Measurements from ENCODE around the gene FOXP1.

The FOXP1 gene

DNA sequence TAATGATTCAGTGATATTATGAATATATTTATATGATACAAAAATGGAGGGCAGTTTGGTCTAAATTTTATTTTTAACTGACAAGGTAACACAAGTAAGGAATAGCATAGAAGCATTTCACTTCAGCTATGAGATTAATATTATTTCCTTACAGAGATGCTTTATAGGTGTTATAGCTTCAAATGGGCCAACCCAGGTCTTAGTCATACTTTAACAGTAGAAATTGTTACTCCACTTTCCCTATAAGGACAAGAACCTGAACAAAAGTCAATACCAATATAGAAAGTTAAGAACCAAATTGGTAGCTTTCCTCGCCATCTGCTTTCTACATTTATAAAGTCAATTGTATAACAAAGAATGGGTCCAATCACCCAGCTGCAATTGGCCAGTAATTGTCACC, 570.6 kb downstream of the FOXP1 start:
- no peak for DNase-seq

DNA sequence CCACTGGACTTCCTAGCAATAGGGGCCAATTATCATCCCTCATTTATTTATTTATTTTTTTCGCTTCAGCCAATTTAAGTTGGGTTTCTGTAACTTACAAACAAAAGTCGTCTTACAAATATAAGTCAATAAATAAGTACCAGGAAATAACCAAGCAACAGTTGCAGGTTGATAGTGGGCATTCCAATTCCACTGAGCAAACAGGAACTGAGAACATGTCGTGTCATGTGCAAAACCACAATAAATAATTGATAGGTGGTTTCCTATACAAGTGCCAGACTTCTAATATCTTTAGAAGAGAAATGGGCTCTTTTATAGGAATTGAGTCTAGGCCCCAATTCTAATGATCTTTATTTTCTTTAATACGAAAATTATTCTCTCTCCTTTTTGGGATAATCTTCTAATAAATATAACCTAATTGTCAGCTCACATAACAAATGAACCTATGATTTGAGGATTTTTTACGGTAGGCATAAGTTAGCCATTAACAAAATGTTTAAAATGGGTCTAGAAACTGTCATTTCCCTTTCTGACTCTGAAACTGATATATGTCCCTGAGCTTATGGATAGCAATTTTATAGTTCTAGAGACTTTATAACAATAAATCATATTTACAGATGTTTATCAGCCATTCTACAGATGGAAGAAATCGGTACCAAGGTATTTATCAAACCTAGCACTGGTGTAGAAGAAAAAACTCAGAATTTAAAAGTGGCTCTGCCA, 571.8 kb downstream of the FOXP1 start:
- no peak for DNase-seq

DNA sequence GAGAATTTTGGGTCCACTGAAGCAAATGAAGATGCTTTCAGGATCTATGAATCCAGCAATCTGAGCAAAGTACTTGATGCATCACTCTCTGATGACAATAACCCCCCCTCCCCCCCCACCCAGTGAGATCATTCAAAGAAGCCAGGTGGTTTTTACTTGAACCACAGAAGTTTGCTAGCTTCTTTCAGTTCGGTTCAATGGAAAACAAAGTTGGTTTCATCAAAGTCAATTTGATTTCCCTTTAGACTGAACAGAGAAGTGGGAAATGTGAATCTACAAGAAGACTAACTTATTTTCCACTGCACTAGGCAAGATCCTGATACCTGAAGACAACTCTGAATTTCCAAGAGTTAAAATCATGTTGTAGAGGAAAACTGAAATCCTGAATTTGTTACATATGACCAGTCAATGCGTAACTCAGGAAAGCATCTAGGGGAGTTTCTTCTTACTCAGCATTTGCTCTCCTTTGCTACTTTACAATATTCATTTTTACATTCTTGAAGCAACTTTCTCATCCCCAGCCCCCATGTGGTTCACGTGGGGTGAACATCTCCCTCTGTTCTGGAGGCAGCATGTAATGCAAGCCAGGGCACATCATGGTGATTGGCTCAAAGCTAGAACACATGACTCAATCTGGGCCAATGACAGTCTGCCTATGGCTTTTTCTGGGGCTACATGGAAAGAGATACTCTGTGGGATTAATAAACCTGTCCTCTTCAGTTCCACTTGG, 572.6 kb downstream of the FOXP1 start:
- no peak for DNase-seq

GRCh38 chr3:71008350-71008935, 575.1 kb downstream of the FOXP1 start:
- DNase-seq: no peak

DNA sequence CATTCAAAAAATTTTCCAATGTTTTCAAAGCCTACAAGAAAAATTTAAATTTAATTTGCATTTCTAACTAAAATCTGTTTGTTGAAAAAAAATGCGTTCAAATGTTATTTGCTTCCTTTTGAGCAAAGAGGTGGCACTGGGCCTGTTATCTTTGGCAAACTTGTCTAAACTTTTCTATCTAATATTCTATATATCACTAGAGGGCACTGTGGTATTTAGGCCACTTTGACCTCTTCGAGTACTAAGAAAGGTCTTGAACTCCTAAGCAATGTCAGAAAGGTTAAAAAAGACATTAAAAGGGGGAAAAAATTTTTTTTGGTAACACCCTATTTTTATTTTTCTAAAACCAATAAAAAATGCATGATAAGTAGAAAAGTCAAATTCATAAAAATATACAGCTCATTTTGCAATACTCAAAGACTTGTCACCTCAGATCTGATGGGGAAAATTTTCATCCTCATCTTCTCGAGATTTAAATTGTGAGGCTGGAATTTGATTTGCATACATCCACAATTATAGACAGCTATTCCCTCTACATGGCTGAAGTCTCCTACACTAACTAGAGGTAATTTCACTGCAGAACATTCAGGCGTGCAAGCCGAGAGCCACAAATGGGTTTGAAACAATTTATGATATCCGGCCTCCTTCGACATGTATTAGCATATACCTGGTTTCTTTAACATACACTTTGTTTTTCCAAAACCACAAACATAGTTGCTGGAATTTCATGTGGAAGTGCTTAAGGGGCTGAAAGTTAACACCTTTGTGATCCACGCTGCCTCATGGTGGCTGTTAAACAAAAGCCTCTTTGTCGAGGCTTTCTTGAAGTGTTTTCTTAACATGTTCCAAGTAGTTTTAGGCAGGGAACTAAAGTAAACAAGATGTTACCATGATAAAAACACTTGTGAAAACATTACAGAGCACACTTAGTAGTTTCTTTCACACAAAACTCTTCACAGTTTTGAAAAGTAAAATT, 576.4 kb downstream of the FOXP1 start:
- DNase-seq: no peak

DNA sequence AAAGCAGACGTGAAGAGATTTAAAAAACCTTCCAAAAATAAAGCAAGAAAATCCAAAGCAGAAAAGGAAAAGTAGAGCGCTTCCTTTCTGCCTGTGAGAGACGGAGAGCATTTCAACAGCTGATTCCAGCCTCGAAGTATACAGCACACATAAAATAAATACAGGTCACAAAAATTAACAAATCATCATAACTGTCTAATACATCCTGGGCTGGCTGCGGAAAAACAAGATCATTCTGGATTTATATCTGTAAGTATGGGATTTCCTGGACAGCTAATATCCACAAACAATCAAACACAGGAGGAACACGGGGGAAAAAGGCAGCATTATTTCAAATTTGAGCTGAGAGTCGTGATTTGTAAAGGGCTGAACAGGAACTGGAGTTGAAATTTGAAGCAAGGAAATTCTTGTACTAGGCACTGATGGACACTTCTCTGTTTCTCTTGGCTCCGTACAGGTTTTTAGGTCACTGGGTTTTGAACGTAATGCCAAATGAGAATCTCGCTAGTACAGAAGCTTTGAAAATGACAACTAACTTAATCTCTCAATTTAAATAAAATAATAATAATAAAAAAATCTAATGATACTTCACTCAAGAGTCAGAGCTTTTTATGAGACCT, 577.7 kb downstream of the FOXP1 start:
- DNase-seq: no peak

- no peak for DNase-seq
These were observed 580.0 kb downstream of the FOXP1 start for GRCh38 chr3:71003511-71003910.

DNA sequence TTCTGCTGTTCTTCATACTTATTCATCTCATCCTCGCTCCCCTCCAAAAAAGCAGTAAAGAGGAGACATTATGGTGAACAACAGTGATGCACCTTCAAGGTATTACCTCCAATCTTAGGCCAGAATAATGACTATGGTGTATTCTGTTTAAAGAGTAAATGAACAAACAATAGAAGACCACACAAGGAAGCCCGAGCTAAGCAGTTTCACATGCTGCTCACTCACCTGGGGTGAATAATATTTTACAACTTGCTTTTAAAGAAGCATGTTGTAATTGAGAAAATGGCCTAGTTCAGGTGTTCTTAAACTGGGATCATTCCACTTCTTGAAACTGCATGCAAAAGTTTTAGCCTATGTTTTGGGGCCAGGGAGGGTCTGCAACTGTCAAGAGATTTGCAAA, 581.2 kb downstream of the FOXP1 start:
- no peak for DNase-seq

DNA sequence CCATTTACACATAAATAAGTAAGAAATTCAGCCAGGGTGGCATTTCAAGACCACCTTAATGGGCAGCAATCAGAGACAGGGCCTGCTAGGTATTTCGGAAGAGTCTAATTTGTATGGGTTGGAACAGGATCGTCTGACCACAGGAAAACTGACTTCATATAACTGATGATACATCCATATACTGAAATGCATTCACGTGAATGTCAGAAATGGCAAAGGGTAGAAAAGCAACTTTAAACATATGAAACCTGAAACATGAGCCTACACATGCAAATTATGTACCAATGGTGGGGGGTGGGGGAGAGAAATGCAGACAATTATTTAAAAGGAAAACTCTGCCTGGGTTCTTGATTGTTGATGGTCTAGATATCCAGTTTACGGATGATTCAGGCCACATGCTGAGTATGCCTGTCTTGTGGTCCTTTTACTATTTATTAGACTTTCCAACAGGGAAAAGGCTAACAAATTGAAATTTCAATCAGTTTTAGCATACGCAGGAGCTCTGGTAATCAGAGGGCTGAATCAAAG, 582.2 kb downstream of the FOXP1 start:
- DNase-seq: no peak

DNA sequence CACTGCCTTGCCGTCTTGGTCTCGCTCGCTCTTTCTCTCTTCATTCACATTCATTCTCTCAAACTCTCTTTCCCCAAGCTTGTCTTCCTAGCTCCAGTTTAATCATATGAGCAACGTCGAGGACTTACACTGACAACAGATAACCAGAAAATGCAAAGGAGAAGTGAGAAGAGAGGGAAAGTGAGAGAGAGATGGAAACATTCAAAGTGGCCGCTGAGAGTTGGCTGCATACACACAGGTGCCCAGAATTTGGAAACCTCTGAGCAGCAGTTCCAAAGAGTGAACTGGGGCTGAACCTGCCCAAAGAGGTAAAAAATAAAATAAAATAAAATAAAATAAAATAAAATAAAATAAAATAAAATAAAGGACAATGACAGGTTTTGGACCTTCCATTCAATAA, 583.0 kb downstream of the FOXP1 start:
- no peak for DNase-seq

DNA sequence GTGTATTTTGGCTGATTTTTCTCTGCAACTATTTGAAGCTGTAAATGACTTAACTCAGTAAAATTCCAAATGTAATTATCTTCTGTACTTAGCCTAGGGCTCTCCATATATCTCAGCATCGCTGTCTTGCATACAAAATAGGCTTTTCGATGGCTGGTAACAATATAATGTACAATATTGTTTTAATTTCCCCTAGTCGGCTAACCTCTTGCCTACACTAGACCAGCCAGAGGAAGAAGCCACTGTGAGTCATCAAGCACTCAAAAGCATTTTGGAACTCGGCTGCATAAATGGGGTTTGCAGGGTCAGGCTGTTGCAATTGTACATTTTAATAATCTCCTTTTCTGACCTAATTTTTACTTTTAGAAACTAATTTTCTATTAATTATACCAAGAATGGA, 583.8 kb downstream of the FOXP1 start:
- DNase-seq: no peak

DNA sequence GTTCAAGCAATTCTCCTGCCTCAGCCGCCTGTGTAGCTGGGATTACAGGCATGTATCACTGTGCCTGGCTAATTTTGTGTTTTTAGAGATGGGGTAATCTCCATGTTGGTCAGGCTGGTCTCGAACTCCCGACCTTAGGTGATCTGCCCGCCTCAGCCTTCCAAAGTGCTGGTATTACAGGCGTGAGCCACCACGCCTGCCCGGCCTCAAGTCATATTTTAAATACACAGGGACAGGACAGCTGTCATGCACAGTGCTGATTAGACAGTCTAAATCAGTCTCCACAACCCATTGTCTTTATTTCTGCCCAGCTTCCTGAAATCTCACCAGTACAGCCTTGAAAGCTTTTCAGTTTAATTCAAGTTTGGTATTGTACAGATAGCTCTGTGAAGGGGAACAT, 587.4 kb downstream of the FOXP1 start:
- DNase-seq: no peak

GRCh38 chr3:70994644-70995043, 588.9 kb downstream of the FOXP1 start:
- no peak for DNase-seq

DNA sequence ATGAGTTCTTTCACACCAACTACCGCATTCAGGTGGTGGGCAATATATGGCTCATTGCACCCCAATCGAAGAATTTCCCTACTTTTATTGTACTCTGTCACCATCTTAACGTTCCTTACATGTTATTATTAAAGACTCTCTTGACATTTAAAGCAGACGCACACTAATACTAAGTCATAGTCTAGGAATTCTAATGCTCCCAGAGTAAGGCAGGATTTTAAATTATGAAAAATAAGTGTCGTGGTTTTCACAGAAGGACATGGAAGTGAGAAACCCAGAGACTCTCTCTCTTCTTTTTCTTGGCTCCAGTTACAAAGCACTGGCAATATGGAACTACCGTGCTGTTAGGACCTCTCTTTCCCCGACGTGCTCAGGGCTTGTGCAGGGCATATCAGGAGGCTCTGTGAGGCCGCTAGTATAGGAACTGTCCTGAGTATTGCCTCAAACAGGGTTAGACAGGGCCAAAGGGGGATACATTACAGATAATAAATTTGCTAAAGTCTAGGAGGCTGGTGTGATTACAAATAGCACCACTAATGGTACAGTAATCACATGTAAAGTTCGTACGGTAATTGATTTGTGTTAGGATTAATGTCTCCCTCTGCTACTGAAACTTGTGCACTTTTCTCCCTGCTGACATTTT, 590.8 kb downstream of the FOXP1 start:
- no peak for DNase-seq

- no peak for DNase-seq
These were observed 591.4 kb downstream of the FOXP1 start for GRCh38 chr3:70992131-70992530.

DNA sequence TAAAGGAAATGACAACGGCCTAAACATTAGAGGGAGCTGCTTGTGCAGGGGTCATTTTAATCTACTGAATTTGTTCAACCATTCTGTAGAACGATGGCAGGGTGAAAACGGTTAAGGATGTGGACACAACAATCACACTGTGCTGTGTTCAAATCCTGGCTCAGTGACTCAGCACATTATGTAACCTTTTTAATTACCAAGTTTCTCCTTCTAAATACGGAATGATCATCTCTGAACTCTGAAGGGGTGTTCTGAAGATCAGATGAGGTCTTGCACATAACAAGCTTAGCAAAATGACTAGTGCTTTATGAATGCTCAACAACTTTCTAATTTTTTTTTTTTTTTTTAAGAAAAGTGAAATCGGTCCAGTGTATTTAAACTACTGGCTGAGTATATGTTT, 592.8 kb downstream of the FOXP1 start:
- DNase-seq: no peak

DNA sequence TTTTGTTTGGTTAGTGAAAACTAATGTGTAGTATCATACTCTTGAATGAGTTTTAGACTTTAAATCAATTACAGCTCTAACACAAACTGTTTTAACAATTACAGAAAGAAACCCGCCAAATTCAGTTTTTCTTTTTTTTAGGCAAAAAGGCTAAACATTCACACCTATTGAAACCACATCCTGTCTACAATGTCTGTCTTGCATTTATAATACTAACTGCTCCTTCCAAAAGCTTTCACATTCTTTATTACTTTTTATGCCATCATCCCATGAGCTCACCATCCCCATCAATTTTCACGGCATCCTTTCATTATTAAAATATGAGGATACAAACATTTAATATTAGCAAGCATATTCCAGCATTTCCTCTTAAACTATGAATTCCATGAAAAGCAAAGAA, 593.3 kb downstream of the FOXP1 start:
- DNase-seq: no peak

DNA sequence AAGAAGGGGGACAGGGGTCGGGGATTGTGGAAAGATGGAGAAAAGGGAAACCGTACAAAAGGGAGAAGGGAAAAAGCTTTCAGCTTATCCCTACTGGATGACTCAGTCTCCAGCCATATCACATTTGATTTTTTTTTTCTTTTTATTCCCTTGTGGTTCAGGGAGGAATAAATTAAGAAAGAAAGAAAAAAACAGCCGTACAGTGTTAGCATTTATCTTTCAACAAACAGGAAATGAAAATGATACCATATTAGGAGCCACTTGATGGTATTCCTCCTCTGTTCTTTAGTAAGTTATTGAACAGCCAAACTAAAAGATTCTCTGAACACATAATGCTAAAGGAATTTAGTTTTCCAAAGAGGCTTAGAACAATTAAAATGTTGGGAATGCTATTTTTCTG, 594.4 kb downstream of the FOXP1 start:
- no peak for DNase-seq

GRCh38 chr3:70988111-70988510, 595.4 kb downstream of the FOXP1 start:
- DNase-seq: no peak

- DNase-seq: no peak
These were observed 598.0 kb downstream of the FOXP1 start for GRCh38 chr3:70985572-70985971.

GRCh38 chr3:70984776-70985482, 598.6 kb downstream of the FOXP1 start:
- no peak for DNase-seq
